Psoas muscle (tissue), 8 donors: ENCODE measurements around the gene CCT6A. TPM values are rescaled to one million over a fixed set of nuclear protein-coding genes. Genes with fewer than 3 reads are reported as not detected.
"Not testable (repeated sequence)": the region's sequence is repeated elsewhere in the genome, so short reads cannot be mapped to it uniquely, and the experiment has no call there.

Experiments used
- ATAC-seq, 4 donors: fragments of 200-7000 bp; cut with Tn5 transposase; one replicate each; pipeline ENCODE4 v1.9.1; 2020; ENCODE audit warnings: moderate library complexity in 3 of 4, mild to moderate bottlenecking in 2 of 4
- DNase-seq, 2 donors: peaks; one replicate each; pipeline ENCODE4 v3.0.0-alpha.2; 2020
- H3K27ac ChIP-seq: fragments of 200-600 bp; one replicate; pipeline ENCODE4 v1.8.0; 2022
- H3K27me3 ChIP-seq, 3 donors: fragments of 200-600 bp in 1 of 3; one replicate each; pipeline versions ENCODE4 v1.6.1 to v1.8.0; 2013 to 2022; ENCODE audit warnings: low read length in 2 of 3, mild to moderate bottlenecking in 2 of 3, moderate library complexity in 1 of 3; ENCODE audit not compliant: insufficient read depth in 3 of 3
- H3K36me3 ChIP-seq, 2 donors: fragments of 200-600 bp in 1 of 2; one replicate each; pipeline versions ENCODE4 v1.6.1 to v1.8.0; 2013 to 2022; ENCODE audit warnings: low read depth in 1 of 2, mild to moderate bottlenecking in 1 of 2, moderate library complexity in 1 of 2; ENCODE audit not compliant: insufficient read depth in 1 of 2
- H3K4me1 ChIP-seq: fragments of 200-600 bp; one replicate; pipeline ENCODE4 v1.8.0; 2022
- H3K4me3 ChIP-seq: fragments of 200-600 bp; one replicate; pipeline ENCODE4 v1.8.0; 2022; ENCODE audit warnings: mild to moderate bottlenecking
- H3K9me3 ChIP-seq: fragments of 200-600 bp; one replicate; pipeline ENCODE4 v1.8.0; 2022
- WGBS, 3 donors: extraction: QIAGEN DNeasy Blood & Tissue Kit; methylation state at CpG; one replicate each; pipeline versions ENCODE4 v1.1.6 to v1.1.7; 2013; 5-methylcytosine and 5-hydroxymethylcytosine counted together
- intact Hi-C, 2 donors: fragments of 100-400 bp; cut with DNase I; formaldehyde crosslinking; loops; one replicate each; pipeline versions ENCODE4 v1.11.0 to v1.14.2; 2022
- polyA plus RNA-seq, 3 donors: library from polyadenylated mRNA; stranded (reverse); fragments of 200-250 nt; gene quantifications; one replicate each; pipeline ENCODE4 v1.2.3, GENCODE V29; 2013
- total RNA-seq, 4 donors: library from RNA; stranded (reverse); fragmentation: NEBNext Ultra II Directional in 2 of 4; extraction: Animal tissue kit (Norgen Biotek cat#: 25700) in 2 of 4; gene quantifications; one replicate each; pipeline versions ENCODE4 v1.2.1 to v1.2.4, GENCODE V29; 2021 to 2023
- TF ChIP-seq, protein P1 (sequence below): fragments of 200-600 bp; IDR thresholded peaks from one replicate; pipeline ENCODE4 v1.8.0; 2022; ENCODE audit warnings: antibody characterized with exemption
- donor health status: healthy with polysubstance abuse.
- donor health status: DM: no; HTN: no; CAD: no; lungs with moderate emphysema.
- donor health status: Bipolar disorder and iron deficiency.
- donor health status: healthy.
- donor health status: DM: yes; HTN: yes; CAD: no.
- donor health status: DM: no; HTN: no; CAD: no.
- donor health status: DM: no; HTN: no; CAD: no.
- donor health status: DM: yes; HTN: yes; CAD: no.

CCT6A gene
- total and polyA plus RNA-seq, 7 donors: 96.5 to 259 (median 135) TPM

DNA sequence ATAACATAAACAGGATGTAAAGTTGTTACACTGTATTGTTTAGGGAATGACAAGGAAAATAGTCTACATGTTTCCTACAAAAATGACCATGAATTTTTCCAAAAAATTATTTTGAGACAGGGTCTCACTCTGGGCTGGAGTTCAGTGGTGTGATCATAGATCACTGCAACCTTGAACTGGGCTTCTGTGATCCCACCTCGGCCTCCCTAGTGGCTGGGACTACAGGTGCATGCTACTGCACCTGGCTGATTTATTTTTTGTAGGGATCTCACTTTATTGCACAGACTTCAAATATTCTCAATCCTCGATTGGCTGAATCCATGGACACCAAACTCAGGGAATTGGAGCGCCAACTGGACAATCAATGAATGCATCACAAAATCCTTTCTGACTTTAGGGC, 48.1 kb downstream of the CCT6A start:
- no peak for DNase-seq
- Histone ChIP-seq H3K27me3 (no peaks in the 10 kb centered on the region), H3K9me3 (no peaks in the 10 kb centered on the region), H3K27ac (no peak overlapping the region), H3K4me1 (peaks cover 3% of the 10 kb centered on the region), H3K4me3 (no peak overlapping the region), H3K36me3 (peaks cover 27 to 64% of the 10 kb centered on the region in 2 donors)
- 90 to 96% (median 92%) methylated on average over 3 of the region's 3 CpGs for WGBS, 3 donors
- TF ChIP-seq, protein P1, sequence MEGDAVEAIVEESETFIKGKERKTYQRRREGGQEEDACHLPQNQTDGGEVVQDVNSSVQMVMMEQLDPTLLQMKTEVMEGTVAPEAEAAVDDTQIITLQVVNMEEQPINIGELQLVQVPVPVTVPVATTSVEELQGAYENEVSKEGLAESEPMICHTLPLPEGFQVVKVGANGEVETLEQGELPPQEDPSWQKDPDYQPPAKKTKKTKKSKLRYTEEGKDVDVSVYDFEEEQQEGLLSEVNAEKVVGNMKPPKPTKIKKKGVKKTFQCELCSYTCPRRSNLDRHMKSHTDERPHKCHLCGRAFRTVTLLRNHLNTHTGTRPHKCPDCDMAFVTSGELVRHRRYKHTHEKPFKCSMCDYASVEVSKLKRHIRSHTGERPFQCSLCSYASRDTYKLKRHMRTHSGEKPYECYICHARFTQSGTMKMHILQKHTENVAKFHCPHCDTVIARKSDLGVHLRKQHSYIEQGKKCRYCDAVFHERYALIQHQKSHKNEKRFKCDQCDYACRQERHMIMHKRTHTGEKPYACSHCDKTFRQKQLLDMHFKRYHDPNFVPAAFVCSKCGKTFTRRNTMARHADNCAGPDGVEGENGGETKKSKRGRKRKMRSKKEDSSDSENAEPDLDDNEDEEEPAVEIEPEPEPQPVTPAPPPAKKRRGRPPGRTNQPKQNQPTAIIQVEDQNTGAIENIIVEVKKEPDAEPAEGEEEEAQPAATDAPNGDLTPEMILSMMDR: no peak
- ATAC-seq: no peak
- intact Hi-C loops: no loop called here

DNA sequence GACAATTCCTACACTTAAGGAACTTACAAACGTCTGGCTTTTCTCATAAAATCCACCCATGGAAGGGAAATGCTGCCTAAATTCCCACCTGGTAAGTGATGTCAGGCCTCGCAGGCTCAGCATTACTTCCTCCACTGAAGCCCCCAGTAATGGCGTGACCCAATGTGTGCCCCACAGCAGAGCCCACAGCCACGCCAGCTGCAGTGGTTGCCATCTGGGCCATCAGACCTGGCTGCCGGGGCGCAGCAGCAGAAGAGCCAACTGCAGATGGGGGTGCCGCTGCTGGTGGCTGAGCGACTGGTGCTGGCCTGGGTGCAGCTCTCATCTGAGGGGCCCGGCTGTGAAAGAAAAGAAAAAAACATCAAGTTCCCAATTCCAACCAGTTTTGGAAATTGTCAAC, 52.6 kb downstream of the CCT6A start:
- peaks cover 26 to 58% of the 10 kb centered on the region in 2 donors for H3K36me3 ChIP-seq
- H3K4me3 ChIP-seq, DNase-seq, H3K27me3 ChIP-seq, H3K27ac ChIP-seq, intact Hi-C loops, H3K9me3 ChIP-seq, ATAC-seq: not testable (repeated sequence)
- 75 to 80% (median 79%) methylated on average over 6 to 9 of the region's 9 CpGs for WGBS, 3 donors
- peaks cover 11% of the 10 kb centered on the region for H3K4me1 ChIP-seq

DNA sequence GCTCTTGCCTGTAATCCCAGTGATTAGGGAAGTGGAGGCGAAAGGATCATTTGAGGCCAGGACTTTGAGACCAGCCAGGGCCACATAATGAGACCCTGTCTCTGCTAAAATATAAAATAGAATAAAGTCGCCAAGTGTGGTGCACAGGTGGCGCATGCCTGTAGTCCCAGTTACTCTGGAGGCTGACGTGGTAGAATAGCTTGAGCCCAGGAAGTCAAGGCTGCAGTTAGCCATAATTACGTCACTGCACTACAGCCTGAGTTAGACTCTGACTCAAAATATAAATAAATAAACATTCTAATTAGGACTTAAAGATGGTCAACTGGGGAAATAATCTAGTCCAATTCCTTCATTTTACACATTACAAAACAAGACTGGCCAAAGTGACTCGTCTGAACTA, 53.9 kb downstream of the CCT6A start:
- Histone ChIP-seq H3K4me1 (peaks cover 11% of the 10 kb centered on the region), H3K27me3 (no peaks in the 10 kb centered on the region), H3K4me3 (peak overlapping the region; percentile 85), H3K36me3 (peaks cover 16 to 44% of the 10 kb centered on the region in 2 donors), H3K9me3 (no peaks in the 10 kb centered on the region), H3K27ac (peak overlapping the region; percentile 95)
- TF ChIP-seq, protein P1: no peak
- WGBS, 3 donors: 15 to 21% (median 18%) methylated on average over 6 of the region's 6 CpGs
- intact Hi-C loops: no loop called here
- DNase-seq (no peak), ATAC-seq (peak; percentile 38 to 77 (median 58))

DNA sequence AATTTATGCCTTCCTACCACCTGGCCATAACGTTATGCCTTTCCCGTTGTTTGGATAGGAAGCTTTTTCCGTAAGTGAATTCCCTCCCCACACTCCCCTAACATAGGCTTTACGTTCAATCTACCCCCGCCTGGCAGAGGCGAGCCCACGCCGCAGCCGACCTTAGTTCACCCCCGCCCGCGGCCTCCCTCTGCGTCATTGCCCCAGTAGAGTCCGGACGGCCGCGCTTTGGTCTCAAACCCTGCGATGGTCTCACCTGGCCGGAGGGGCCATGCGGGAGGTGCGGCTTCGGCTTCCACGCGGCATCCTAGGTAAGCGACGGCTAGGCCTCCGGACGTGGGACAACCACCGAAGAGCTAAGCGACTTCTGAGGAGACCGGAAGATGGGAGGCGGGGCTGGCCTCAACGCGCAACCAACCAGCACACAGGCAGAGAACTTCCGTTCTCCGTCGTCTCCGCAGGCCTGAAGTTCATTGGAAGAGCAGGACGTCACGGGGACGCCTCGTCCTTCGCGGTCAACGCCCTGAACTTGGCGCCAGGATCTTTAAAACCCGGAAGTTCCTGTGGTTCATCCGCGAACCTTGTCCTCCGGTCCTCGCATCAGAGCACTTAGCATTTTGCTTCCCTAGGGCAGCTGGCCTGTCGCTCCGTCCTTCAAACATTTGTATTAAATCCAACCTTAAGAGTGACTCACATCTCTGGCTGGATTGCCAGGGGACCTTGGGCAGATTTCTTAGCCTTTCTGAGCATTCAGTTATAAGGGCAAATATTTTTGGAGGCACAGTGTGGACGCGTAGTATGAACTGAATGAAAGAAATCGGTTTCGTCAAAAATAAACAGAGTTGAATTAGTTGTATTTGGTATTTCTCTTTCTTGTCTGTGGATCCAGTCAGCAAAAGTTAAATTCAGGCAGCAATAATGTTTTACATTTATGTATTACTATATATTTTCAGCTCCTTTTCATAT, 54.8 kb downstream of the CCT6A start, which contains the start of gene CHCHD2:
Gene CHCHD2 (minus strand): TSS at position 369 of the 966 bp plus-strand sequence. CDS start 63 bp downstream, at position 306.
- Histone ChIP-seq H3K4me1 (peaks cover 11% of the 10 kb centered on the region), H3K4me3 (peak within 1 kb of the TSS; percentile 85), H3K27ac (peak within 1 kb of the TSS; percentile 95), H3K36me3 (peaks cover 9 to 35% of the 10 kb centered on the region in 2 donors), H3K27me3 (no peaks in the 10 kb centered on the region), H3K9me3 (no peaks in the 10 kb centered on the region)
- intact Hi-C loops: no loop called here
- TF ChIP-seq, protein P1: no peak
- WGBS, 3 donors: 1 to 3% (median 1%) methylated on average over 57 of the region's 57 CpGs
- ATAC-seq: peak; percentile 99
- DNase-seq: peak; percentile 96 to 98

DNA sequence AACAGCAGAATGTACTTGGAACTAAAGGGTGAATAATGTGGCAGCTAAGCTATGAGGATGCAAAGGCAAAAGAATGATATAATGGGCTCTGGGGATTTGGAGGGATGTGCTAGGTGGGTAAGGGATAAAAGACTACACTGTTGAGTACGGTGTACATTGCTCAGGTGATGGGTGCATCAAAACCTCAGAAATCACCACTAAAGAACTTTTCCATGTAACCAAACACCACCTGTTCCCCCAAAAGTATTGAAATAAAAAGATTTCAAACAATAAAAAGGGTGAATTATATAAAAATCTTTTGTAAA, 56.3 kb downstream of the CCT6A start:
- intact Hi-C loops: no loop called here
- 92 to 97% (median 96%) methylated on average over 1 of the region's 1 CpG for WGBS, 3 donors

More for the DNA sequence above, 56.3 kb downstream of the CCT6A start:
- H3K36me3 ChIP-seq: peaks cover 8 to 20% of the 10 kb centered on the region in 2 donors
- H3K4me3 ChIP-seq: no peak overlapping the region
- DNase-seq (no peak), ATAC-seq (no peak)
- no peak overlapping the region for H3K27ac ChIP-seq
- TF ChIP-seq, protein P1: no peak
- H3K4me1 ChIP-seq: peaks cover 11% of the 10 kb centered on the region
- H3K27me3 ChIP-seq: no peaks in the 10 kb centered on the region
- no peaks in the 10 kb centered on the region for H3K9me3 ChIP-seq
